Measurements from ENCODE around the gene PISD.

PISD gene

DNA sequence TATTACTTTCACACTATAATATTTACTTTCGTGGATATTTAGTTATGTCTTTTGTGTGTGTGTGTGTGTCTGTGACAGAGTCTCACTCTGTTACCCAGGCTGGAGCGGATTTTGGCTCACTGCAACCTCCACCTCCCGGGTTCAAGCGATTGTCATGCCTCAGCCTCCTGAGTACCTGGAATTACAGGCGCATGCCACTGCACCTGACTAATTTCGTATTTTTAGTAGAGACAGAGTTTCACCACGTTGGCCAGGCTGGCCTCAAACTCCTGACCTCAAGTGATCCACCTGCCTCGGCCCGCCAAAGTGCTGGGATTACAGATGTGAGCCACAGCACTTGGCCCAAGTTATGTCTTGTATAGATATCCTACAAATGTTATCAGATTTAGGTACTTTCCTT, 9.9 kb downstream of the PISD start:
- no peak for DNase-seq

- no peak for DNase-seq
Observed at GRCh38 chr22:31651664-31652063, 10.4 kb downstream of the PISD start.

- no peak for DNase-seq
Observed at GRCh38 chr22:31650391-31650790, 11.6 kb downstream of the PISD start.

DNA sequence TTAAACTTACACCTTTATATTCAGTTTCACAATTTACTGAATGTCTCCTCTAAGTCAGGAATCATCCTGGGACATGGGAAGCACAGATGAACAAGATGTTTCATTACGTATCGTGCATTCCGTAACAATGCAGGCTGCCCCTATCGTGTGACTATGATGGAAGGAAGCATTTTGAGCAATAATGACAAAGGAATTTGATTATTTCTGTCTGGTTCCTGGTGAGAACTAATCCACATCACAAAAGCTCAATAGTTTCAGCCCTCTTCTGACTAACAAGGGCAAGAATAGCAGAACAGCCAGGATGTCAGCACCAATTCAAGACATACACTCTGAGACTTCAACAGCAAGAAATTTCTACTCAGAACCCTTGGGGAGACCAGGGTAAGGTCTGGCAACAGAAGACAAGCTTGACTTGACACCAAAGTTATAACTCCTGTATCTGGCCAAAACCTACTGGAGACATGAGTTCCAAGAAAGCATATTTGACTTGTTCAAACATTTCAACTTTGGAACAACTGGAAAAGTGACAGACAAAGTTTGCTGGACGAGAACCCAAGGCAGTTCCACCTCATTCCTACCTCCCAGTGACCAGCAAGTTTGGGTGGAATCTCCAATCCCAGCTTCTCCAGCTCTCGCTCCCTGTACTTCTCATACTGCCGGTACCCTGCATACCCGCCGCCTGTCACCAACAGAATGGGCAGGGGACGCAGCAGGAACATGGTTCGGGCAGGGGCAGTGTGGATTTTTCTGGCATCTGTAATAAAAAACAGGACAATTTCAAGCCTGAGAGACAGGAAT, 14.3 kb downstream of the PISD start:
- no peak for DNase-seq

- no peak for DNase-seq
Observed at GRCh38 chr22:31647066-31647465, 14.9 kb downstream of the PISD start.

- no peak for DNase-seq
Observed at GRCh38 chr22:31646186-31647019, 15.6 kb downstream of the PISD start.

DNA sequence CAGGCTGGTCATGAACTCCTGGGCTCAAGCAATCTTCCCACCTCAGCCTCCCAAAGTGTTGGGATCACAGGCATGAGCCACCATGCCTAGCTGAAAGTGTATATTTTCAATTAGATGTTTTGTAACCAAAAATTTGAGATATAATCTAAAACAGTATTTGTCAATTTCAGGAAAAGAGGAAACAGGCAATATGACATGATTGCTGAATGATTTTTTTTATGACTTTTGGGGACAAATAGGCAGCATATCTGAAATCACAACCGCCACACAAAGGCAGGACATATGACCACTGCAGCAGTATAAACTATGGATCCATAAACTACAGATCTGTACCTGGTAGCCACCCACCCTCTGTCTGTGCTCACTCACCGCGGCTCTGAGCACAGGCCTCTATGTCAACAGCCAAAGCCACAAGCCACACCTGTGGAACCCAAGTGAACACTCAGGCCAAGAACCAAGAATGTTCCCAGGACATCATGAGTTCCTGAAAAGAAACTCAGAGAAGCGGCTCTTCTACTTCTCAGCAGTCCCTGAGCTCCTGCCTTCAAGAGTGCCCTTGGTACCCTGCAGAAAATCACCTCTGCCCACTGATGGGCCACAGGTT, 22.5 kb downstream of the PISD start:
- DNase-seq = no peak

DNA sequence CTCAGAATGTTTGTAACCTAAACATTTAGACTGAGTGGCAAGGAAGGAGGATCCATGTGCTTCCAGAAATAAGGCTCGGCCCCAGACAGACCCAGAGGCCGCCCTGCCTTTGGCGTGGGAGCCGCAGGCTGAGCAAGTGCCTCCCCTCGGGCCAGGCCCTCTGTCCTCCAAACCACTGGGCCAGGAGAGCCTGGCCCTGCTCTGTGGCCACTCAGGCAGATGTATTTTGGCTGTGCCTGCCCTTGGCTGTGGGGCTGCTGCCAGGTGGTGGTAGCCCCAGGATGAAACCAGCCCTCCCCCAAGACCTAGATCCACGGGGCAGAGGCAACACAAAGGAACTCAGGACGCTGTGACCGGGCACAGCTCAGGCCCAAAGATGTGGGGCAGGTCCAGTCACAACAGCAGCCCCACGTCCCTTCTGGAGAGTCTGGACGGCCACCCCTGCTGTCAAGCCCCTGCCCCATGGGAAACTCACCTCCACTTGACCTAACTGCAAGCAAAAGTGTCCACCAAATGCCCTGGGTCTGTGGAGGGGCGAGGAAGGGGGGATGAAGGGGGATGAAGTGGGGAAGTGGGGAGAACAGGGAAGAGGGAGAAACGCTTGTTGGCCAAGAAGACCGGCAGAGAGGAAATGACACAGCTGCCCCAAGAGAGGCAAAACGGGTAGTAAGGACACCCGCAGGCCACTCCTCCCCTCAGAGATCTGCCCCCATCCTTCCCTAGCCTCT, 24.0 kb downstream of the PISD start:
- no peak for DNase-seq

- DNase-seq = no peak
Observed at GRCh38 chr22:31637447-31637890, 24.5 kb downstream of the PISD start.

GRCh38 chr22:31635638-31636306, 26.2 kb downstream of the PISD start:
- DNase-seq = no peak

- no peak for DNase-seq
Observed at GRCh38 chr22:31631436-31631835, 30.6 kb downstream of the PISD start.

DNA sequence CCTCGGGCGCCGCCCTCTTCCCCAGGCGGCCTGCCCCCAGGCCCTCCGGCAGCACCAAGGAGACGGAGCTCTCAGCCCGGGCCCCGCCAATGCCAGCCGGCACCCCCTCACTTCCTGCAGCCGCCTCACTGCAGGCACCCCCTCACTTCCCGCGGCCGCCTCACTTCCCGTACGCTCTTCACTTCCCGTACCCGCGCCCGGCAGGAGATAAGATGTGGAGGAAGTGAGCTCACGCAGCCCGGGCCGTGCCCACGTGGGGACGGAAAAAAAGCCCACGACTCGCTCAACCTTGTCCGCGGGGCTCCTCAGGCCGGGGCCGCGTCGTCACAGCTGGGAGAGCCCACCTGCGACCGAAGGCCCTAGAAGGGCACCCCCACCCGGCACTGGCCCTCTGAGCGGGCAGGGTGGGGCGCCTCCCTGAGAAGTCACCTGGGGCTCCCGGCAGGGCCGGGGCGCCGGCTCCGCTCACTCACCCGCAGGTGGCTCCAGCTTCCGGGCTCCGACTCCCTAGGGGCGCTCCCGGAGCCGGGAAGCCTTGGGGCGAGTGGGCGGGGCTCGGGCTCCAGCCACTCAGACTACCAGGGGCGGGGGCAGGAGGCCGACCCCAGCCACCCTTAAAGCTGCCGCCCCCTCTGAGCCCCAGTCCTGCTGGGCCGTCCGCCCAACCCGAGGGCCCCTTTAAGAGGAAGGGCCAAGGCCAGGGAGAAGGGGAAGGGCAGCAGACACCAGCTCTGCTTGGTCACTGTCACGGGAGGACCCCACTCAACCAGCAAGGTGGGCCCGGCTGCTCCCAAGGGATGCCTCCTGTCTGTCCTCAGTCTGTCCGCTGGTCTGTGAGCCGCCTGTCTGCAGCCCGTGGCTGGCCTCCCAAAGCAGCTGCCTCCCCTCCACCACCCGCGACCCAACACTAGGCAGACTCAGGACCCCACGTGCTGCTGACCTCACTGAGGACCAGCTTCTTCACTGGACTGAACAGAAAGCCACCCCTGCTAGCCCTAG, 31.4 kb downstream of the PISD start:
- peak; percentile 76 for DNase-seq

- no peak for DNase-seq
Observed at GRCh38 chr22:31629741-31630184, 32.3 kb downstream of the PISD start.

GRCh38 chr22:31628969-31629708, 32.9 kb downstream of the PISD start:
- no peak for DNase-seq

- no peak for DNase-seq
Observed at GRCh38 chr22:31628362-31628761, 33.7 kb downstream of the PISD start.

- DNase-seq = no peak
Observed at GRCh38 chr22:31627223-31627731, 34.7 kb downstream of the PISD start.

- DNase-seq = no peak
Observed at GRCh38 chr22:31626427-31627150, 35.4 kb downstream of the PISD start.

- DNase-seq = no peak
Observed at GRCh38 chr22:31625661-31626426, 36.2 kb downstream of the PISD start.

GRCh38 chr22:31625257-31625640, 36.8 kb downstream of the PISD start:
- no peak for DNase-seq

Data from NCI-H1092 (cell line).